ENCODE measurements around the gene TUBGCP4.
"Not testable (repeated sequence)": the region's sequence is repeated elsewhere in the genome, so short reads cannot be mapped to it uniquely, and the experiment has no call there.

Gene TUBGCP4

DNA sequence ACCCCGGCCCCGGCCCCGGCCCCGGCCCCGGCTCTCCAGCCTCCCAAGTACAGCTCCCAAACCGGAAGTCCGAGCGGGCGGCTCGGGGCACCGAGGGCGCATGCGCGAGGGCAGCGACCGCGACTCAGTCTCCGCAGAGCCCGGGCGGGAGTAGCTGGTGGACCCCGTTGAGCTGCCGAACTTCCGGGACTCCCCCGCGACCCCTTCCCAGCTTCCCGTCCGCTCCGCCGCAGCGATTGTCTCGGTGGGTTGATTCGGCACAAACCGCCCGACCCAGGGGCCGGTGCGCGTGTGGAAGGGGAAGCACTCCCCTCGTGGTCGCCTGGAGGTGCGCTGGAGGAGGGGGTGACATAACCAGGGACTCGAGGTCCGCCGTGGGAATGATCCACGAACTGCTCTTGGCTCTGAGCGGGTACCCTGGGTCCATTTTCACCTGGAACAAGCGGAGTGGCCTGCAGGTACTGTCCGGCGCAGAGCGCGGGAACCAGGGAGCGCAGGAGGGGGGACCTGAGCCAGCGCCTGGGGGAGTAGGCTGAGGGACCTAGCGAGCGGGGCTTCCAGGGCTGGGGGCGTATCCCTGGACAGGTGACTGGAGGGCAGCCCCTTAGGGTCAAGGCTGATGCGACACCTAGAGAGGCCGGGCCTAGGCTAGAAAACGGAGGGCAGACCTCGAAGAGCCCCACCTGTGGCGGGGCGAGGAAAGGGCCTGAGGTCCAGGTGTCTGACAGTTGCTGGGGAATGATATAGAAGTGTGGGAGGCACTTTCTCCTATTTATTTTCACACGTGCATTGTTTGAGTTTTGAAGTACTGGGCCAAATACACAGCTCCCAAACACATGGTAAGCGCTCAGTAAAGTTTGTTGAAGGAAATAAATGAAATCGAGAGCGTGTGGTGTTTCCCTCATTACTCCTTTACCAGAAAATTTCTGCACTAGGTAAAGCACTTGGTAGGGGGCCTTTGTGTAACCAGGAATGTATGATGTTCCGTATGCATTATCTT lies at the start of gene TUBGCP4, which contains the start of gene ZSCAN29:
TUBGCP4 (plus strand) TSS at position 127 of the 1,000 bp plus-strand sequence; CDS start at position 381, 254 bp downstream.
ZSCAN29 (minus strand) TSS at position 69 of the 1,000 bp plus-strand sequence. CDS start 1,130 bp downstream, outside the sequence.
- peak; percentile 86 to 94 for DNase-seq

DNA sequence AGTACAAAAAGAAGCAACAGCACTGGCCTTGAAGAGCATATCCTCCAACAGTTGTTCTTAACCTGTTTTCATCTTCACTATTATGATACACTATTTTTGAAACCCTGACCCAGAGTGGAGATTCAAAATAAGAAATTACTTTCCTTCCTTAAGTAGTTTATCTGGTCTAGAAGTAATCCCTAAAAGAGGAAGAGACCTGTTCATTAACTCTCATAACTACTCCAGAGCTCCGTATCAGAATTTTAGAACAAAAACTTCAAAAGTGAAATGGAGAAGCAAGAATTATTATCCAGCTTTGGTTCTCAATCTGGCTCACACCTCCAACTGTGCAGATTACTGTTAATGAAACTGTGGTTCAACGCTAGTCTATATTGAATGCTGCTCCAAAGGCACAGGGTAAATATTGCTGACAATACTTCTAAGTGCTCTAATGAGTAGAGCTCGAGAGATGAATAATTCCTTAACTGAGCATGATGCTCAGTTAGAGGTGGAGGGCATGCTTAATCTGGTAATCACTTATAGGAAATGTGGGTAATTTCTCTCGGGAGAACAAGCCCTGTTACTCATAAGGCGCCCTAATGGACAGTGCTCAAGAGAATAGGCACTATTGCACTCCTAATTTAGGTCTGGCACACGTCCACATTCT lies 45.7 kb upstream of the TUBGCP4 start:
- DNase-seq: no peak

- DNase-seq: peak in 1 of 2 experiments; percentile 12
These were observed 41.5 kb upstream of the TUBGCP4 start for GRCh38 chr15:43329217-43329959.

- peak; percentile 92 to 96 for DNase-seq
These were observed 40.7 kb upstream of the TUBGCP4 start, which contains the start of gene LCMT2 for GRCh38 chr15:43329960-43330779. Gene LCMT2 (minus strand): TSS chr15:43330573. CDS start chr15:43330489, 84 bp downstream.

DNA sequence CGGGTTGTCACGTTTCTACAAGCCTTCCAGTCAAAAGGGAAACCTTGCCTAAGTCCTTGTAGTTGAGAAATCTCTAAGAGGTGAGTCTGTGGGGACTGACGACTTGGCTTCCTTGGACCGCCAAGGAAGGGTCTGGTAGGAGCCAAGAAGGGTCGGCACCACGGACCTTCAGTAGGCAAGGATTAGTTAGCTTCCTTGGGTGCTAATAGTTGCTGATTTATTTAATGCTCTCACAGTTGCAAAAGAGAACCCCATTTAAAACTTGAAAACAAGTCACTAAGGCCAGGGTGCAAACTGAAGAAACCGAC lies 40.2 kb upstream of the TUBGCP4 start:
- no peak for DNase-seq

- DNase-seq: peak in 1 of 2 experiments; percentile 55
These were observed 24.6 kb upstream of the TUBGCP4 start for GRCh38 chr15:43346305-43346704.

DNA sequence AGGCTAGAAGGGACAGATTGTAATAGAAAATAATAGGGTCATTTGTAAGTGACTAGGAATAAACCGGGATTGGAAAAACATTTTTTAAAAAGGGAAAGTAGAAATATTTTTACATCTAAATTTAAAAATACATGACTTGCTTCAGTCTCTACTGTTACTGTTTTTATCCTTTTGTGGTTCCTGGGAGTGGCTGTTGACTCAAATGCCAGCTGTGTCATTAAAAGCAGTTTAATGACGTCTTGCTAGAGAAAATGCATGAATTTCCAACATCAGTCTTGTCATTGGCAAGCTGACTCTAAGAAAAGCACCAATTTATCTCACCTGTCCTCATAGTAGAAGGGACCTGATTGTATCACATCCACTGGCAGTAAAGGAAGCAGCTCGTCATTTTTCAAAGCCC lies 23.8 kb upstream of the TUBGCP4 start:
- DNase-seq: no peak

DNA sequence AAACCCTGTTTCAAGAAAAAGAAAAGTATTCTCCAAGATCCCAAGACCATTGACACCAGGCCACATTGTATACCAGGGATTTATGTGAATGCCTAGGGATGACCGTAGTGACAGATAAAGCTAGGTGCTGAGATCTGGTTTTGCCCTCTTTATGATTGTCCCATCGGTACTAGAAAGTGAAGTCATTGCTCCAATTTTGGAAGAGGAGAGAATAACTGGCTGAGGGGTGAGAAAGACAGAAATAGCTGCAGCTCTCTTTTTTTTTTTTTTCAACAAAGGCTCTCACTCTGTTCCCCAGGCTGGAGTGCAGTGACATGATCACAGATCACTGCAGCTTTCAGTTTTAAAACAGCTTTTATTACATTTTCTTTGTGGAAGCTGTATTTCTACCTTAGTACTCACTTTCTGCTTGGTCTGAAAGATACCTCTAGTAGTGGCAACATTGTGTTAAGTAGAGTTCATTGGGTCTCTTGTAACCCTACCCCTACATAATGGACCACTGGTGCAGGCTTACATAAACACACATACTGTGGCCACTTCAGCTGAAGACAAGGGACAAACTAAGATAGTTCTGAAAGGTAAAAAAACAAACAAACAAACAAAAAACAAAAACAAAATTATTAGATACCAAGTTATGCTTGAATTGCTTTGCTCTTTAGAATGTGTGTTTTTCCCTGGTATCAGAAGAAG lies 18.1 kb upstream of the TUBGCP4 start:
- DNase-seq: no peak

- DNase-seq: no peak
These were observed 10.1 kb upstream of the TUBGCP4 start for GRCh38 chr15:43360821-43361220.

GRCh38 chr15:43361313-43361903 lies 9.5 kb upstream of the TUBGCP4 start:
- no peak for DNase-seq

GRCh38 chr15:43370310-43370974 lies 459 bp upstream of the TUBGCP4 start:
- peak in 1 of 2 experiments; percentile 50 for DNase-seq

- DNase-seq: peak in 1 of 2 experiments; percentile 53
These were observed 5.3 kb downstream of the TUBGCP4 start for GRCh38 chr15:43376017-43376705.

DNA sequence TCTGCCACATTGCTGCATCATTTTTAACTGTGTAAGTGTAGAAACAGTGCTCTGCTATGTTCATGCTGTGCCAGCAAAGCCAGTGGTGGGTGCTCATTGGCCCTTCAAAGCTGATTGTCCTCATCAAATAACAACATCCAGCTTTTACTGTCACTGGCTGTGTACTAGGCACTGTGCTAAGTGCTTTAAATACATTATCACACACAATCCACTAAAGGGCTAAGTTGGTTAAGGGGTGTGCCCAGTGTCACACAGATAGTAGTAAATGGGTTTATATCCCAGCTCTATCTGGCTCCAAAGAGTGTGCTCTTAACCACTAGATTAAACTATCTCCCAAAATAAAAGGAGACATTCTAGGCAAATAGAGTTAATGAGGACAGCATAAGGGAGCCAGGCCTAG lies 7.7 kb downstream of the TUBGCP4 start:
- no peak for DNase-seq

DNA sequence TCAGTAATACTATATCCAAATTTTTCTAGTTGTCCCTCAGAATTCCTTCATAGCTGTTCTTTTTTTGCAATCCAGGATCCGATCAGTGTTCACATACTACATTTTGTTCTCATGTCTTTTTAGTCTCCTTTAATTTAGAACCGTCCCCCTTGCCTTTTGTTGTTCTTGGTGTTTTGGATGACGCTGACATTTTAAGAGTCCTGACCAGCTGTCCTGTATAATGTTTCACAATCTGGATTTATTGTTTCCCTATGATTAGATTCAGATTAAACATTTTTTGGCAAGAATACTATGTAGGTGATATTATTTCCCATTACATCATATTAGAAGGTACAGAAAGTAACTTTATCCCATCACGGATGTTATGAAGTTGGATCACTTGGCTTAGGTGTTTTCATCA lies 11.4 kb downstream of the TUBGCP4 start:
- DNase-seq: peak in 1 of 2 experiments; percentile 30

- DNase-seq: no peak
These were observed 12.2 kb downstream of the TUBGCP4 start for GRCh38 chr15:43383070-43383469.

DNA sequence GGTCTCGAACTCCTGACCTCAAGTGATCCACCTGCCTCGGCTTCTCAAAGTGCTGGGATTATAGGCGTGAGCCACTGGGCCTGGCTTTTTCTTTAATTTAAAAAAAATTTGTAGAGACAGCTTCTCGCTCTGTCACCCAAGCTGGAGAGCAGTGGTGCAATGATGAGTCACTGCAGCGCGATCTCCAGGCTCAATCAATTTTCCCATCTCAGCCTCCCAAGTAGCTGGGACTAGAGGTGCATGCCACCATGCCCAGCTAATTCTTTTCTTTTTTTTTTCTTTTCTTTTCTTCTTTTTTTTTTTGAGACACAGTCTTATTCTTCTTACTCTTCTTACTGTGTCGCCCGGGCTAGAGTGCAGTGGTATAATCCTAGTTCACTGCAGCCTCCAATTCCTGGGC lies 19.8 kb downstream of the TUBGCP4 start:
- no peak for DNase-seq

GRCh38 chr15:43393592-43393991 lies 22.7 kb downstream of the TUBGCP4 start:
- not testable (repeated sequence) for DNase-seq

GRCh38 chr15:43402255-43402654 lies 31.4 kb downstream of the TUBGCP4 start:
- no peak for DNase-seq

DNA sequence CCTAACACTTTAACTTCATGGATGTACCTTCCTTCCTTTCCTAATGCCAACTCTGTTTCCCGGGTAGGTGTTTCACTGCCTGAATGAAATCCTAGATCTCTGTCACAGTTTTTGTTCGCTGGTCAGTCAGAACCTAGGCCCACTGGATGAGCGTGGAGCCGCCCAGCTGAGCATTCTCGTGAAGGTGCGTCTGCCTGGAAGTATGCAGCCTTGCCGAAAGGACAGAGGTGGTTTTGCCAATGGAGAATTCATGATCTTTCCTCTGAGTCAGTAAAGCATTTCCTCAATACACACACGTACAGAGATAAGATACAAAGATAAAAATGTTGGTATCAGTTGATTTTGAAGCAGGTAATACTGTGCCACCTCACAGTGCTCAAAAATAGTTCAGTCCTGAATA lies 32.7 kb downstream of the TUBGCP4 start:
- no peak for DNase-seq

- peak; percentile 56 to 69 for DNase-seq
These were observed 33.2 kb downstream of the TUBGCP4 start for GRCh38 chr15:43404130-43404529.

All from NCI-H524 (cell line).